DND-41 (cell line): ENCODE measurements around the gene TAAR8.

Experiments used
- ATAC-seq: fragments of 200-7000 bp; cut with Tn5 transposase; 3 replicates; pipeline ENCODE4 v1.9.1; 2021; ENCODE audit warnings: low read depth; ENCODE audit not compliant: insufficient read depth
- DNase-seq: peaks from one replicate; pipeline ENCODE4 v3.0.0-alpha.2; 2020
- H2AFZ ChIP-seq: 2 replicates; pipeline ENCODE4 v1.6.0; 2012; ENCODE audit warnings: low read depth, low read length
- H3K27ac ChIP-seq: 2 replicates; pipeline ENCODE4 v1.5.1; 2012; ENCODE audit warnings: low read length, inconsistent platforms
- H3K27me3 ChIP-seq: fragments of 200-600 bp; sonication (generic); 2 replicates; pipeline ENCODE4 v1.6.0; 2012; ENCODE audit warnings: low read length, mild to moderate bottlenecking, inconsistent platforms; ENCODE audit not compliant: insufficient read depth, poor library complexity
- H3K36me3 ChIP-seq: 2 replicates; pipeline ENCODE4 v1.5.1; 2012; ENCODE audit warnings: low read length, inconsistent platforms; ENCODE audit not compliant: insufficient read depth
- H3K4me1 ChIP-seq: 2 replicates; pipeline ENCODE4 v1.5.1; 2012; ENCODE audit warnings: mild to moderate bottlenecking, low read length; ENCODE audit not compliant: insufficient read depth
- H3K4me2 ChIP-seq: 2 replicates; pipeline ENCODE4 v1.6.0; 2012; ENCODE audit warnings: mild to moderate bottlenecking, moderate library complexity, low read length, inconsistent platforms; ENCODE audit not compliant: insufficient read depth
- H3K4me3 ChIP-seq, 2 experiments: fragments of 200-600 bp in 1 of 2; shearing (Covaris generic) in 1 of 2; 2 replicates each; pipeline ENCODE4 v1.5.1; 2012 to 2016; ENCODE audit warnings: inconsistent platforms in 2 of 2, low read length in 2 of 2, mild to moderate bottlenecking in 2 of 2, low read depth in 1 of 2, moderate library complexity in 1 of 2
- H3K79me2 ChIP-seq: 2 replicates; pipeline ENCODE4 v1.6.0; 2012; ENCODE audit warnings: low read length, inconsistent platforms; ENCODE audit not compliant: insufficient read depth
- H3K9ac ChIP-seq: 2 replicates; pipeline ENCODE4 v1.6.0; 2012; ENCODE audit warnings: low read depth, mild to moderate bottlenecking, inconsistent platforms, low read length, moderate library complexity
- H3K9me3 ChIP-seq: 2 replicates; pipeline ENCODE4 v1.5.1; 2012; ENCODE audit warnings: low read length, moderate library complexity, mild to moderate bottlenecking, inconsistent platforms; ENCODE audit not compliant: insufficient read depth, severe bottlenecking
- H4K20me1 ChIP-seq: 2 replicates; pipeline ENCODE4 v1.6.0; 2012; ENCODE audit warnings: low read length; ENCODE audit not compliant: insufficient read depth
- EZH2 ChIP-seq: IDR thresholded peaks from 3 replicates; pipeline ENCODE4 v1.6.1; 2012; ENCODE audit warnings: borderline replicate concordance, low read depth, mild to moderate bottlenecking, moderate library complexity, low read length, inconsistent platforms; ENCODE audit not compliant: severe bottlenecking
- TF ChIP-seq, protein P1 (sequence below): IDR thresholded peaks from 2 replicates; pipeline ENCODE4 v1.5.1; 2012; ENCODE audit warnings: borderline replicate concordance, low read length, moderate library complexity, mild to moderate bottlenecking; ENCODE audit not compliant: poor library complexity, severe bottlenecking; ENCODE audit errors: extremely low read depth

The TAAR8 gene

GRCh38 chr6:132506461-132506860, 46.0 kb upstream of the TAAR8 start:
- no peak for TF ChIP-seq EZH2
- Histone ChIP-seq H3K27ac (no peak overlapping the region), H3K4me1 (peaks cover 10% of the 10 kb centered on the region), H3K27me3 (no peaks in the 10 kb centered on the region), H3K4me3 (no peak overlapping the region), H3K9ac (no peak overlapping the region), H3K36me3 (peaks cover 4% of the 10 kb centered on the region), H3K79me2 (peaks cover 24% of the 10 kb centered on the region), H4K20me1 (peaks cover 13% of the 10 kb centered on the region), H3K9me3 (no peaks in the 10 kb centered on the region), H2AFZ (no peak overlapping the region), H3K4me2 (no peak overlapping the region)
- ATAC-seq: no peak
- no peak for DNase-seq

- Histone ChIP-seq H3K36me3 (no peaks in the 10 kb centered on the region), H2AFZ (no peak overlapping the region), H3K4me2 (no peak overlapping the region), H3K27ac (no peak overlapping the region), H3K27me3 (no peaks in the 10 kb centered on the region), H4K20me1 (peaks cover 13% of the 10 kb centered on the region), H3K4me1 (peaks cover 17% of the 10 kb centered on the region), H3K9ac (no peak overlapping the region), H3K9me3 (no peaks in the 10 kb centered on the region), H3K4me3 (no peak overlapping the region), H3K79me2 (peaks cover 29% of the 10 kb centered on the region)
- ATAC-seq (no peak), DNase-seq (no peak)
- no peak for TF ChIP-seq EZH2
- TF ChIP-seq, protein P1, sequence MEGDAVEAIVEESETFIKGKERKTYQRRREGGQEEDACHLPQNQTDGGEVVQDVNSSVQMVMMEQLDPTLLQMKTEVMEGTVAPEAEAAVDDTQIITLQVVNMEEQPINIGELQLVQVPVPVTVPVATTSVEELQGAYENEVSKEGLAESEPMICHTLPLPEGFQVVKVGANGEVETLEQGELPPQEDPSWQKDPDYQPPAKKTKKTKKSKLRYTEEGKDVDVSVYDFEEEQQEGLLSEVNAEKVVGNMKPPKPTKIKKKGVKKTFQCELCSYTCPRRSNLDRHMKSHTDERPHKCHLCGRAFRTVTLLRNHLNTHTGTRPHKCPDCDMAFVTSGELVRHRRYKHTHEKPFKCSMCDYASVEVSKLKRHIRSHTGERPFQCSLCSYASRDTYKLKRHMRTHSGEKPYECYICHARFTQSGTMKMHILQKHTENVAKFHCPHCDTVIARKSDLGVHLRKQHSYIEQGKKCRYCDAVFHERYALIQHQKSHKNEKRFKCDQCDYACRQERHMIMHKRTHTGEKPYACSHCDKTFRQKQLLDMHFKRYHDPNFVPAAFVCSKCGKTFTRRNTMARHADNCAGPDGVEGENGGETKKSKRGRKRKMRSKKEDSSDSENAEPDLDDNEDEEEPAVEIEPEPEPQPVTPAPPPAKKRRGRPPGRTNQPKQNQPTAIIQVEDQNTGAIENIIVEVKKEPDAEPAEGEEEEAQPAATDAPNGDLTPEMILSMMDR: no peak
Measured at GRCh38 chr6:132506869-132507808, 45.3 kb upstream of the TAAR8 start.

DNA sequence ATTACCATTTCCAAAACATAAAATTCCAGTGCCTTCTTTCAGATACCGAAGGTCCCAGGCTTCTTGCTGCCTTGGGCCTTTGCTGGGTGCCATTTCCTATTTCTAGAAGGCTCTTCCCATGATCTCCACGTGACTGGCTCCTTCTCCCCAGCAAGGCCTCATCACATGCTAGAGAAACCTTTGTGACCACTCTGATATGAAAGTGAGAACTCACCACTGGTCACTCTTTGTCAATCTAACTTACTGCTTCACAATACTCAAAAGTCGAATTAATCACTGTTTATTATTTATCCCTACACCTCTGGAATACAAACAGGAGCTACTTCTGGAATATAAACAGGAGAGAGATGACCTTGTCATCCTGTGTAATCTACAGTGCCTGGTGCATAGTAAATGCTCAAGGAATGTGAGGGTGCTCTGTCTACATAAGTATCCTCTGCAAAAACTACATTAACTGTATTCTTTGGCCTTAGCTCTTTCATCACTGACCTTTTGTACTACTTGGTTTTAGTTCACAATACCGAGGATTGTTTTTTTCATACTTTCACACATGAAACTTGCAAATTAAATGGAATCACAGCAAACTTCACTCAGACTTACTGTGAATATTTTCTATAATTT, 41.2 kb upstream of the TAAR8 start:
- Histone ChIP-seq H4K20me1 (no peaks in the 10 kb centered on the region; the same call in 1 of the 2 replicates), H2AFZ (no peak overlapping the region), H3K9me3 (no peaks in the 10 kb centered on the region), H3K4me3 (peak overlapping the region in 1 of 2 experiments; percentile 76; a peak in 2 of 4 replicates), H3K79me2 (peaks cover 25% of the 10 kb centered on the region), H3K36me3 (no peaks in the 10 kb centered on the region), H3K9ac (peak overlapping the region; percentile 59; the same call in 1 of the 2 replicates), H3K27me3 (peaks cover 21% of the 10 kb centered on the region), H3K4me2 (peak overlapping the region; percentile 69), H3K27ac (no peak overlapping the region), H3K4me1 (peaks cover 26% of the 10 kb centered on the region)
- no peak for ATAC-seq
- no peak for DNase-seq
- TF ChIP-seq, protein P1: no peak
- TF ChIP-seq EZH2: no peak

GRCh38 chr6:132511831-132512220, 40.6 kb upstream of the TAAR8 start:
- no peaks in the 10 kb centered on the region for H3K9me3 ChIP-seq
- H2AFZ ChIP-seq: no peak overlapping the region
- peaks cover 25% of the 10 kb centered on the region for H3K27me3 ChIP-seq
- peak overlapping the region; percentile 59 for H3K9ac ChIP-seq
- H3K27ac ChIP-seq: no peak overlapping the region
- ATAC-seq (no peak), DNase-seq (no peak)
- H3K4me2 ChIP-seq: peak overlapping the region; percentile 69
- peak overlapping the region; percentile 69 to 76; a peak in 3 of 4 replicates for H3K4me3 ChIP-seq
- peaks cover 26% of the 10 kb centered on the region for H3K4me1 ChIP-seq
- H4K20me1 ChIP-seq: no peaks in the 10 kb centered on the region; the same call in 1 of the 2 replicates
- TF ChIP-seq, protein P1: no peak
- H3K36me3 ChIP-seq: no peaks in the 10 kb centered on the region
- H3K79me2 ChIP-seq: peaks cover 23% of the 10 kb centered on the region
